Spleen (tissue), 11 donors: ENCODE results near the gene OCEL1. TPM values are rescaled to one million over a fixed set of nuclear protein-coding genes. Genes with fewer than 3 reads are reported as not detected.
A peak's percentile ranks its signal among the peaks of the same experiment; 100 is the strongest.

ENCODE experiments used
- DNase-seq: peaks from one replicate; pipeline ENCODE4 v3.0.0-alpha.2; 2020
- H3K27ac ChIP-seq, 8 donors: fragments of 200-600 bp; sonication (generic) in 7 of 8; 1 replicate in 4 of 8; 2 replicates in 4 of 8; pipeline versions ENCODE4 v1.5.0 to v1.8.0; 2016 to 2021; ENCODE audit warnings: inconsistent platforms in 4 of 8, mild to moderate bottlenecking in 4 of 8, moderate library complexity in 1 of 8
- H3K27me3 ChIP-seq, 7 donors: fragments of 200-600 bp; sonication (generic) in 6 of 7; replicated peaks in 1 of 7; 1 replicate in 4 of 7; 2 replicates in 3 of 7; pipeline versions ENCODE4 v1.5.0 to v1.8.0; 2016 to 2021; ENCODE audit warnings: inconsistent platforms in 3 of 7, mild to moderate bottlenecking in 1 of 7
- H3K36me3 ChIP-seq, 6 donors: fragments of 200-600 bp; sonication (generic) in 5 of 6; 1 replicate in 4 of 6; 2 replicates in 2 of 6; pipeline versions ENCODE4 v1.5.0 to v1.8.0; 2016 to 2021; ENCODE audit warnings: inconsistent platforms in 2 of 6
- H3K4me1 ChIP-seq, 6 donors: fragments of 200-600 bp; sonication (generic) in 5 of 6; 1 replicate in 3 of 6; 2 replicates in 3 of 6; pipeline versions ENCODE4 v1.5.0 to v1.8.0; 2016 to 2021; ENCODE audit warnings: inconsistent platforms in 3 of 6
- H3K4me3 ChIP-seq, 8 donors: fragments of 200-600 bp; sonication (generic) in 7 of 8; 1 replicate in 4 of 8; 2 replicates in 4 of 8; pipeline versions ENCODE4 v1.5.0 to v1.8.0; 2016 to 2021; ENCODE audit warnings: inconsistent platforms in 4 of 8, mild to moderate bottlenecking in 4 of 8, moderate library complexity in 2 of 8
- H3K9me3 ChIP-seq, 8 donors: fragments of 200-600 bp; sonication (generic) in 7 of 8; 1 replicate in 4 of 8; 2 replicates in 4 of 8; pipeline versions ENCODE4 v1.5.0 to v1.8.0; 2016 to 2021; ENCODE audit warnings: inconsistent platforms in 4 of 8
- POLR2A ChIP-seq, 3 donors: fragments of 450-650 bp; IDR thresholded peaks; one replicate each; pipeline ENCODE4 v1.5.1; 2017; ENCODE audit warnings: antibody characterized with exemption in 3 of 3, mild to moderate bottlenecking in 1 of 3
- POLR2AphosphoS5 ChIP-seq, 3 donors: sonication (generic); formaldehyde crosslinking; IDR thresholded peaks; one replicate each; pipeline ENCODE4 v1.5.1; 2017; ENCODE audit warnings: antibody characterized with exemption in 3 of 3
- WGBS, 5 donors: extraction: QIAGEN DNeasy Blood & Tissue Kit in 3 of 5; methylation state at CpG; one replicate each; pipeline versions ENCODE4 v1.1.5 to v1.1.7; 2013 to 2018; 5-methylcytosine and 5-hydroxymethylcytosine counted together
- intact Hi-C: fragments of 100-400 bp; cut with DNase I; formaldehyde crosslinking; loops from one replicate; pipeline ENCODE4 v1.15.0; 2023; ENCODE audit warnings: low total_unique reads
- polyA plus RNA-seq, 3 donors: library from polyadenylated mRNA; stranded (reverse); fragments of 200-250 nt; gene quantifications; one replicate each; pipeline ENCODE4 v1.2.1, GENCODE V29; 2013
- total RNA-seq, 7 donors: library from RNA; depleted of rRNA in 3 of 7; stranded (reverse); fragments of >200 nt in 3 of 7; fragmentation: NEBNext Ultra II Directional in 4 of 7; extraction: Animal tissue kit (Norgen Biotek cat#: 25700) in 4 of 7; gene quantifications; one replicate each; pipeline versions ENCODE4 v1.1.0 to v1.2.1, GENCODE V29; 2016 to 2021
- TF ChIP-seq, protein P1 (sequence below), 11 experiments: fragments of 200-600 bp in 7 of 11; fragments of 450-650 bp in 4 of 11; sonication (generic) in 4 of 11; IDR thresholded peaks in 8 of 11; conservative IDR thresholded peaks in 3 of 11; 1 replicate in 7 of 11; 2 replicates in 4 of 11; pipeline versions ENCODE4 v1.4.0 to v1.8.0; 2016 to 2021; ENCODE audit warnings: antibody characterized with exemption in 11 of 11, inconsistent platforms in 4 of 11, mild to moderate bottlenecking in 1 of 11
- donor health status: healthy with polysubstance abuse.
- donor health status: DM: no; HTN: no; CAD: no; lungs with moderate emphysema.
- donor health status: DM: no; HTN: no; CAD: no.
- donor health status: Bipolar disorder and iron deficiency.
- donor health status: healthy.
- donor health status: DM: no; HTN: no; CAD: no.
- donor health status: DM: yes; HTN: yes; CAD: no.

Gene OCEL1
- total and polyA plus RNA-seq, 10 donors, result 7.7 to 31.8 (median 24.8) TPM

GRCh38 chr19:17244618-17245534 is 18.9 kb downstream of the OCEL1 start:
- Histone ChIP-seq H3K27me3 (peaks cover 0 to 18% (median 0%) of the 10 kb centered on the region in 7 donors), H3K36me3 (peaks cover 0 to 10% (median 0%) of the 10 kb centered on the region in 6 donors), H3K9me3 (no peaks in the 10 kb centered on the region), H3K27ac (peak overlapping the region; percentile 42 to 84 (median 68)), H3K4me1 (peaks cover 10 to 55% (median 36%) of the 10 kb centered on the region in 6 donors), H3K4me3 (peak overlapping the region; percentile 51 to 93 (median 66))
- WGBS, 5 donors, result 3 to 29% (median 3%) methylated on average over 8 to 100 of the region's 100 CpGs
- intact Hi-C loops, result no loop called here
- peak; percentile 88 for DNase-seq
- TF ChIP-seq POLR2A (IDR thresholded peaks at IDR 0.05) (no peak), POLR2AphosphoS5 (IDR thresholded peaks at IDR 0.05) (no peak)
- TF ChIP-seq, protein P1, sequence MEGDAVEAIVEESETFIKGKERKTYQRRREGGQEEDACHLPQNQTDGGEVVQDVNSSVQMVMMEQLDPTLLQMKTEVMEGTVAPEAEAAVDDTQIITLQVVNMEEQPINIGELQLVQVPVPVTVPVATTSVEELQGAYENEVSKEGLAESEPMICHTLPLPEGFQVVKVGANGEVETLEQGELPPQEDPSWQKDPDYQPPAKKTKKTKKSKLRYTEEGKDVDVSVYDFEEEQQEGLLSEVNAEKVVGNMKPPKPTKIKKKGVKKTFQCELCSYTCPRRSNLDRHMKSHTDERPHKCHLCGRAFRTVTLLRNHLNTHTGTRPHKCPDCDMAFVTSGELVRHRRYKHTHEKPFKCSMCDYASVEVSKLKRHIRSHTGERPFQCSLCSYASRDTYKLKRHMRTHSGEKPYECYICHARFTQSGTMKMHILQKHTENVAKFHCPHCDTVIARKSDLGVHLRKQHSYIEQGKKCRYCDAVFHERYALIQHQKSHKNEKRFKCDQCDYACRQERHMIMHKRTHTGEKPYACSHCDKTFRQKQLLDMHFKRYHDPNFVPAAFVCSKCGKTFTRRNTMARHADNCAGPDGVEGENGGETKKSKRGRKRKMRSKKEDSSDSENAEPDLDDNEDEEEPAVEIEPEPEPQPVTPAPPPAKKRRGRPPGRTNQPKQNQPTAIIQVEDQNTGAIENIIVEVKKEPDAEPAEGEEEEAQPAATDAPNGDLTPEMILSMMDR (IDR thresholded peaks at IDR 0.05 in 8 of 11, conservative IDR thresholded peaks at IDR 0.05 in 3 of 11), result no peak

GRCh38 chr19:17245535-17245984 is 19.5 kb downstream of the OCEL1 start, which contains the start of gene NR2F6:
NR2F6 (minus strand) TSS chr19:17245919; CDS start chr19:17245220, 699 bp downstream.
- no peak for DNase-seq
- 0 to 1% (median 0%) methylated on average over 1 to 72 of the region's 72 CpGs; no CpG with 5 or more reads in 1 of the 5 donors for WGBS, 5 donors
- H3K27me3 ChIP-seq, result peaks cover 0 to 18% (median 0%) of the 10 kb centered on the region in 7 donors
- H3K36me3 ChIP-seq, result peaks cover 0 to 3% (median 0%) of the 10 kb centered on the region in 6 donors
- H3K27ac ChIP-seq, result peak within 1 kb of the TSS; percentile 42 to 84 (median 72)
- peaks cover 10 to 55% (median 36%) of the 10 kb centered on the region in 6 donors for H3K4me1 ChIP-seq
- no peak for TF ChIP-seq POLR2A (IDR thresholded peaks at IDR 0.05)
- TF ChIP-seq POLR2AphosphoS5 (IDR thresholded peaks at IDR 0.05), result peak; percentile 67 to 71 (median 70)
- TF ChIP-seq, protein P1 (IDR thresholded peaks at IDR 0.05 in 8 of 11, conservative IDR thresholded peaks at IDR 0.05 in 3 of 11), result no peak
- intact Hi-C loops, result no loop called here
- H3K9me3 ChIP-seq, result no peaks in the 10 kb centered on the region
- peak within 1 kb of the TSS; percentile 51 to 93 (median 66) for H3K4me3 ChIP-seq

- WGBS, 5 donors, result 19 to 28% (median 23%) methylated on average over 19 to 21 of the region's 21 CpGs
- H3K9me3 ChIP-seq, result no peaks in the 10 kb centered on the region
- H3K36me3 ChIP-seq, result peaks cover 0 to 6% (median 0%) of the 10 kb centered on the region in 6 donors
- peak; percentile 83 for DNase-seq
- H3K27me3 ChIP-seq, result peaks cover 0 to 18% (median 0%) of the 10 kb centered on the region in 7 donors
- H3K4me1 ChIP-seq, result peaks cover 10 to 55% (median 34%) of the 10 kb centered on the region in 6 donors
- H3K4me3 ChIP-seq, result peak overlapping the region; percentile 13 to 93 (median 66)
- peak overlapping the region in 7 of 8 donors; percentile 41 to 84 (median 73) for H3K27ac ChIP-seq
- intact Hi-C loops, result no loop called here
- TF ChIP-seq POLR2AphosphoS5 (IDR thresholded peaks at IDR 0.05) (no peak), POLR2A (IDR thresholded peaks at IDR 0.05) (no peak)
- TF ChIP-seq, protein P1 (IDR thresholded peaks at IDR 0.05 in 8 of 11, conservative IDR thresholded peaks at IDR 0.05 in 3 of 11), result no peak
These were observed 20.8 kb downstream of the OCEL1 start for GRCh38 chr19:17246681-17247425.
